ENCODE measurements around the gene S100A14.
A peak's percentile ranks its signal among the peaks of the same experiment; 100 is the strongest.

The S100A14 gene

DNA sequence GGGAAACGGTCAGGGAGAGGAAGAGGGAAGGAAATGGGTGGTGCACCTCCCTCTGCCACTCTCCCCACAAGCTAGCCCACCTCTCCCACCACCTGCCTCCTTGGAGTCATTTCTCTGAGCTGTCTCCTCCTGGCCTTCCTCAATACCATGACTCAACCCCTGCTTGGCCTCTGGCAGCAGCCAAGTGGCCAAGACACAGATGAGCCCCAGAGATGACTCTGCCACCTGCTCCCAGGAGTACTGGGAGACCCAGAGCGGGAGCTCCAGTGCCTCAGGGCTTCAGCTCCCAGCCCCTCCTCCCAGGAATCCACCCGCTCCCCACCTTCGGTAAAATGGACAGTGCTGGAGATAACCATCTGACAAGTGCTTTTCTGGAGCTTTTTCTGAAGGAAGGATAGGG lies 5.8 kb downstream of the S100A14 start:
- DNase-seq, result no peak
- Histone ChIP-seq H3K36me3 (no peaks in the 10 kb centered on the region), H3K27me3 (ENCODE audit: insufficient read depth, low read depth, severe bottlenecking) (no peaks in the 10 kb centered on the region), H3K4me3 (ENCODE audit: low read depth, low read length) (no peak overlapping the region), H3K9me3 (ENCODE audit: severe bottlenecking) (no peaks in the 10 kb centered on the region), H3K27ac (no peak overlapping the region)
- TF ChIP-seq, protein P1, sequence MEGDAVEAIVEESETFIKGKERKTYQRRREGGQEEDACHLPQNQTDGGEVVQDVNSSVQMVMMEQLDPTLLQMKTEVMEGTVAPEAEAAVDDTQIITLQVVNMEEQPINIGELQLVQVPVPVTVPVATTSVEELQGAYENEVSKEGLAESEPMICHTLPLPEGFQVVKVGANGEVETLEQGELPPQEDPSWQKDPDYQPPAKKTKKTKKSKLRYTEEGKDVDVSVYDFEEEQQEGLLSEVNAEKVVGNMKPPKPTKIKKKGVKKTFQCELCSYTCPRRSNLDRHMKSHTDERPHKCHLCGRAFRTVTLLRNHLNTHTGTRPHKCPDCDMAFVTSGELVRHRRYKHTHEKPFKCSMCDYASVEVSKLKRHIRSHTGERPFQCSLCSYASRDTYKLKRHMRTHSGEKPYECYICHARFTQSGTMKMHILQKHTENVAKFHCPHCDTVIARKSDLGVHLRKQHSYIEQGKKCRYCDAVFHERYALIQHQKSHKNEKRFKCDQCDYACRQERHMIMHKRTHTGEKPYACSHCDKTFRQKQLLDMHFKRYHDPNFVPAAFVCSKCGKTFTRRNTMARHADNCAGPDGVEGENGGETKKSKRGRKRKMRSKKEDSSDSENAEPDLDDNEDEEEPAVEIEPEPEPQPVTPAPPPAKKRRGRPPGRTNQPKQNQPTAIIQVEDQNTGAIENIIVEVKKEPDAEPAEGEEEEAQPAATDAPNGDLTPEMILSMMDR (IDR thresholded peaks at IDR 0.05; ENCODE audit: low read depth, low read length), result no peak

DNA sequence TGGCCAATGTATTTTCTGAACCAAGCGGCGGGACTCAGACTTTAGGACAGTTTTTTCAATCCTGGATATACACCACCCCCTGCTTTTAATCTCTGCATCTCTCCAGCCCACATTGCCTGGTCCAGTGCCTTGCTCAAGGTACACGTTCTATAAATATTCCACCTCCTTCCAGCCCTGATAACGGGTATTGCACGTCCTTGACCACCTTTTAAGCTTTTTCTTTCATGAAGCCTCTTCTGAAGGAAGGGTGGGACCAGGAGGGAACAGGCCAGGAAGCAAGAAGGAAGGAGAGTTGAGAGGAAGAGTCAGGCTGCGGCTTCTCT lies 6.6 kb downstream of the S100A14 start:
- H3K9me3 ChIP-seq (ENCODE audit: severe bottlenecking), result no peaks in the 10 kb centered on the region
- no peak overlapping the region for H3K27ac ChIP-seq
- TF ChIP-seq, protein P1 (IDR thresholded peaks at IDR 0.05; ENCODE audit: low read depth, low read length), result no peak
- H3K4me3 ChIP-seq (ENCODE audit: low read depth, low read length), result no peak overlapping the region
- DNase-seq, result no peak
- H3K36me3 ChIP-seq, result no peaks in the 10 kb centered on the region
- H3K27me3 ChIP-seq (ENCODE audit: insufficient read depth, low read depth, severe bottlenecking), result no peaks in the 10 kb centered on the region

GRCh38 chr1:153608742-153609584 lies 7.2 kb downstream of the S100A14 start:
- Histone ChIP-seq H3K4me3 (ENCODE audit: low read depth, low read length) (no peak overlapping the region), H3K27me3 (ENCODE audit: insufficient read depth, low read depth, severe bottlenecking) (no peaks in the 10 kb centered on the region), H3K36me3 (no peaks in the 10 kb centered on the region), H3K27ac (no peak overlapping the region), H3K9me3 (ENCODE audit: severe bottlenecking) (no peaks in the 10 kb centered on the region)
- TF ChIP-seq, protein P1 (IDR thresholded peaks at IDR 0.05; ENCODE audit: low read depth, low read length), result no peak
- peak; percentile 81 for DNase-seq

GRCh38 chr1:153608089-153608682 lies 7.9 kb downstream of the S100A14 start:
- no peaks in the 10 kb centered on the region for H3K27me3 ChIP-seq (ENCODE audit: insufficient read depth, low read depth, severe bottlenecking)
- H3K27ac ChIP-seq, result no peak overlapping the region
- no peak overlapping the region for H3K4me3 ChIP-seq (ENCODE audit: low read depth, low read length)
- TF ChIP-seq, protein P1 (IDR thresholded peaks at IDR 0.05; ENCODE audit: low read depth, low read length), result no peak
- no peaks in the 10 kb centered on the region for H3K36me3 ChIP-seq
- no peak for DNase-seq
- no peaks in the 10 kb centered on the region for H3K9me3 ChIP-seq (ENCODE audit: severe bottlenecking)

GRCh38 chr1:153607381-153607780 lies 8.7 kb downstream of the S100A14 start:
- H3K36me3 ChIP-seq, result no peaks in the 10 kb centered on the region
- H3K4me3 ChIP-seq (ENCODE audit: low read depth, low read length), result no peak overlapping the region
- no peaks in the 10 kb centered on the region for H3K27me3 ChIP-seq (ENCODE audit: insufficient read depth, low read depth, severe bottlenecking)
- no peak overlapping the region for H3K27ac ChIP-seq
- DNase-seq, result no peak
- TF ChIP-seq, protein P1 (IDR thresholded peaks at IDR 0.05; ENCODE audit: low read depth, low read length), result no peak
- H3K9me3 ChIP-seq (ENCODE audit: severe bottlenecking), result no peaks in the 10 kb centered on the region

All from WERI-Rb-1 (cell line).